Dermis blood vessel endothelial cell (primary cell): ENCODE results near the gene TMEM179. TPM values are rescaled to one million over a fixed set of nuclear protein-coding genes. Genes with fewer than 3 reads are reported as not detected.
"Not testable (repeated sequence)": the region's sequence is repeated elsewhere in the genome, so short reads cannot be mapped to it uniquely, and the experiment has no call there.

Source experiments
- DNase-seq: peaks from one replicate; pipeline ENCODE4 v3.0.0; 2010
- total RNA-seq: library from RNA; depleted of rRNA; stranded (reverse); fragments of >200 nt; gene quantifications from 2 replicates; pipeline ENCODE4 v1.2.3, GENCODE V29; 2014

Gene TMEM179
- total RNA-seq, 1 donor from 2014 or later: not detected

DNA sequence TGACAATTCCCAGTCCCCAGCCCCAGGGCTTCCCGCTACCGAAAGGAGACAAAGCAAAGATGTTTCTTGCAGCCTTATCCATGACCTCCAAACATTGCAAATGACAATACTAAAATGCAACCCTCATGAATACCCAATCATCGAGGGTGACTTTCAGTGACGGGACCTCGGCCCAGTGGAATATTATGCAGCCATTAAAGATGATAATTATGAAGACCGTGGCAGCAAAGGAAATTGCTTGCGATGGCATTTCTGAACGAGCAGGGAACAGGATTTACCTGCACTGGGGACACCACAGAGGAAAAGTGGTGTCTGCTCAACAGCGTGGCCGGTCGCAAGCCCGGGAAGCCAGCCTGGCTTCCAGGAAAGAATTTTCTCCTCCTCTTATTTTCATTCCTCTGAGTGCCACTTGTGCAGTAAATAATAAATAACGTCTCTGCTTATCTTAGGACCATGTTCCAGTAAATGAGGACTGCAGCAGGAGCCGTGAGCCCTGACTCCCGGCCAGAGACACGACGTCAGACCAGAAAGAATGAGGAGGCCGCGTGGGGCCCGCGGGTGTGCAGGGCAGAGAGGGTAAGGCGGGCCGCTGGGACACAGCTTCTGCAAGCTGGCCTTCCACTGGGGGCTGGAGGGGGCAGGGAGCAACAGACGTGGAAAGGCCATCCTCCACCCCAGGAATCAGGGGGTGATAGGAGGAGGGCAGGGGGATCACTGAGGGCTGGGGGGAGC, 18.4 kb downstream of the TMEM179 start:
- no peak for DNase-seq

DNA sequence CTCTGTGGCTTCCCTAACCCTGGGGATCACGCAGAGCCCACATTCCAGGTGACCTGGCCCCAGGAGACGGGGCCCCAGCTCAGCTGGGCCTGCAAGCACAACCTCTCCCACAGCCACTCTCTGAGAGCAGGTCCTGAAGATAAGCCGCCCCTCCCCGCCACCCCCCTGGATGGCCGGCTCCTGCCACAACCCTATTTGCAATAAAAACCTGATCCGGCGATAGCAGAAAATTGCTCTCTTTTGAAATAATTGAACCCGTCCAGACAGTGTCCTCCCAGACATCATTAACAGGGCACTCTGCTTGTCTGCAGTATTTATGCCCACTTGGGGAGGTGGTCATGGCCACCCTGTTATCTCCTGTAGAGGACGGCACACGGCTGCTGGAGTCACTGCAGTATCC, 20.0 kb downstream of the TMEM179 start:
- no peak for DNase-seq

DNA sequence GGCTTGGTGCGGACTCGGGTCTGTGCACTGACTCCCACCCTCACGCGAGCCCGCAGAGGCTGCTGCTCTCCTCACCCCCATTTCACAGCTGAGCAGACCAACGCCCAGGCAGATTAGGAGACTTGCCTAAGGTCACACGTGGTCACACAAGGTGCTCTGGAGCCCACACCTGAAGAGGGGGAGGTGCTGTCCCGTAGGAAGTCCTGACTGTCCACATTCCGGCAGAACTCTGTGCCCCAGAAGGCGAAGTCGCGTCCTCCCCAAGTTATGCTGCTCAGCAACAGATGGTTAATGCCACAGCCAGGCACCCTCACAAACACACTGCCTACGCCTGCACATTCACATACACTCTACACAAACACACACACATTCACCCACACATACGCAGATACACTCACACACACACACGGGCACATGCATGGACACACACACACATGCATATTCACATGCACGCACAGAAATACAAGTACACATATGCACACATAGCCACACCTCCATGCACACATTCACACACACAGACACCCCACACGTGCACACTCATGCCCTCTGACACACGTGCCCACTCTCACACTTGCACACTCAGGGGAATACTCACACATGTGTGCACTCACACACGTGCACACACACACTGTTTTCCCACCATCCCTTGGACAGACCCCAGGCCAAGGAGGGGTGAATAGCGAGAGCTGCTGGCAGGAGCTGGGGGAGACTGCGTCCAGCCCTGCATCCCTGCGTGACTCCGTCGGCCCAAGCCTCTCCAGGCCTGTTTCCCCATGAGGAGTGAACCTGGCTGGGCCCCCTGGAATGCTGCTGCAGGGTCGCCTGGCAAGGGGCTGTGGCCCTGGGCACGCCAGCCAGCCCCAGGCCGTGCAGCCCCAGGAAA, 20.9 kb downstream of the TMEM179 start:
- no peak for DNase-seq

DNA sequence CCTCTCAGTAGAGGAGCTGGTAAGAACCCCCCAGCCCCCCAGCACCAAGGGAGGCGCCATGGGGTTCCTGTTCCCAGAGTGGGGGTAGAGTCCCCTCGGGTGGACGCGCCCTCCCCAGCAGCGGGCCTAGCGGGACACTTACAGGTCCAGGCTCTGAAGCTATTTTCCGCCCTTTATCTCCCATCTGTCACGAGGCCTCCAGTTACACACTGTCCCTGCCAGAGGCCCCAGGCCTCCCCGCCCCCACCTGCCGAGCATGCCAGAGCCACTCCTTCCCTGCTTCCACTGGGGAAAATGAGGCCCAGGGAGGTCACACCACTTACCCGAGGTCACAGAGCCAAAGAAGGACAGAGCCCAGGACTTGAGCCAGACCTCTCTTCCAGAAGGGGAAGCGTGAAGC, 21.9 kb downstream of the TMEM179 start:
- no peak for DNase-seq

- DNase-seq: no peak
Measured at GRCh38 chr14:104582005-104582404, 22.6 kb downstream of the TMEM179 start.

- DNase-seq: no peak
Measured at GRCh38 chr14:104581521-104581920, 23.1 kb downstream of the TMEM179 start.

DNA sequence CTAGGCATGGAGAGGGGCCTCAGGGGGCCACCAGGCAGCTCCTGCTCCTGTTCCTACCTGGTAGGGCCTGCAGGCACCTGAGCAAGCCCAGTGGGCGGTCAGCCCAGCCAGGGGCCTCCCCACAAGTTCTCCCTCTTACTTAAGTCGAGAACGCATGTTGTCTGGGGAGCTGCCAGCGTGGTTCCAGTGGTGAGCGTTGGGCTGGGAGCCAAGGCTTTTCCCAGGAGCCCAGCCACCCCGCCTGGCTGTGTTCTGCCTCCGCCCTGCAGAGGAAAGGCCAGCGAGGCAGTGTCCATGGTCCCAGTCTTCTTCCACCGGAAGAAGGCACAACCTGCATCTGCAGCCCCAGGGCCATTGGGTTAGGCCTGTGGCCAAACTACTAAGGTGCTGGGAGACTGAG, 23.6 kb downstream of the TMEM179 start:
- no peak for DNase-seq

GRCh38 chr14:104579939-104580338, 24.6 kb downstream of the TMEM179 start:
- not testable (repeated sequence) for DNase-seq

- no peak for DNase-seq
Measured at GRCh38 chr14:104579507-104579906, 25.1 kb downstream of the TMEM179 start, which contains the start of gene C14orf180. TSS of gene C14orf180 (plus strand) at chr14:104579764. CDS start at chr14:104586431, 6,667 bp downstream.

DNA sequence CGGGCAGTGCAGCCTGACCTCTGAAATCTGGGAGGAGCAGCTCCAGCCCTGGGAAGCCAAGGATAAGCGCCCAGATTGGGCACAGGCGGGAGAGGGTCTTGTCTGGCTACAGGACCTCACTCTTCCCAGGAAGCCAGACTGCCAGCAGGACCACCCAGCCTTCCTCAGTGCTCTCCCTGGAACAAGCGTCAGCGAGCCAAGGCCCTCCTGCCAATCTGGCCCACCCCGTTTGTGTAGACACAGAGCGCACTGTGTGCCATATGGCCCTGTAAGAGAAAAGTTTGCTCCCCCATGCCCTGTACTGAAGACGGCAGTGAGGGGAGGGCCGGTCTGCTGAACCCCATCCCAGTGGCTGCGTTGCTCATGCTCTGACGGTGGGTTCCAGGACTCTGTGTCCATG, 26.3 kb downstream of the TMEM179 start:
- no peak for DNase-seq

DNA sequence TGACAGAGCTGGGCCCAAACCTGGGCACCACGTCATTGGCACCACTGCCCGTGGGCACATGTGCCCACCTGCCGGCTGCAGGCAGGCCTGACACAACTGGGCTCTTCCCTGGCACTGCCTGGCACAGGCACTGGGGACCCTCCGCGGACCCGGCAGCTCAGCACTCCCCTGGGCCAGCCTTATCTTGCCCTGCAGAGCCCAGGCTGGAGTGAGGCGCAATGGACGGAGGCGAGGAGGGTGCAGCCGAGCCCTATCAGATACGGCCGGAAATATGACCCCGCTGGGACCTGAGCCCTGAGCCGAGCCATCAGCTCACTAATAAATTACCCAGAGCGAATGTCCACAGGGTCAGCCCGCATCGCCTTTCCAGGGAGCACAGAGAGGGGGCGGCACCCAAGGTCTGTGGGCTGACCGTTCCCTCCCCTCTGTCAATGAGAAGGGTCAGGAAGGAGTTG, 26.7 kb downstream of the TMEM179 start:
- DNase-seq: no peak

- no peak for DNase-seq
Measured at GRCh38 chr14:104577426-104577825, 27.1 kb downstream of the TMEM179 start.

DNA sequence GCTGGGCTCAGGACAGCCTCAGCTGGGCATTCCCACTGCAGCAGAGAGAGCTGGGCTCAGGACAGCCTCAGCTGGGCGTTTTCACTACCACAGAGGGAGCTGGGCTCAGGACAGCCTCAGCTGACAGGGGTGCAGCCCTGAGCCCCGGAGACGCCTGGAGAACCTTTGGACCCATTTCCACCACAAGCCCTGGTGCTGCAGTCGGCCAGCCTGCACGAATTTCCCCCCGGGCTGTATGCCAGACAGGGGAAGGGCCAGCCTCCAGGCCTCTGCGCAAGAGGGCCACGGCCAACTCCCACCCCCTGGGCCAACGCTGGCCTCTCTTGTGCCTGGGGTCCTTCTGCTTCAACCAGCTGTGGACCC, 27.6 kb downstream of the TMEM179 start:
- no peak for DNase-seq

DNA sequence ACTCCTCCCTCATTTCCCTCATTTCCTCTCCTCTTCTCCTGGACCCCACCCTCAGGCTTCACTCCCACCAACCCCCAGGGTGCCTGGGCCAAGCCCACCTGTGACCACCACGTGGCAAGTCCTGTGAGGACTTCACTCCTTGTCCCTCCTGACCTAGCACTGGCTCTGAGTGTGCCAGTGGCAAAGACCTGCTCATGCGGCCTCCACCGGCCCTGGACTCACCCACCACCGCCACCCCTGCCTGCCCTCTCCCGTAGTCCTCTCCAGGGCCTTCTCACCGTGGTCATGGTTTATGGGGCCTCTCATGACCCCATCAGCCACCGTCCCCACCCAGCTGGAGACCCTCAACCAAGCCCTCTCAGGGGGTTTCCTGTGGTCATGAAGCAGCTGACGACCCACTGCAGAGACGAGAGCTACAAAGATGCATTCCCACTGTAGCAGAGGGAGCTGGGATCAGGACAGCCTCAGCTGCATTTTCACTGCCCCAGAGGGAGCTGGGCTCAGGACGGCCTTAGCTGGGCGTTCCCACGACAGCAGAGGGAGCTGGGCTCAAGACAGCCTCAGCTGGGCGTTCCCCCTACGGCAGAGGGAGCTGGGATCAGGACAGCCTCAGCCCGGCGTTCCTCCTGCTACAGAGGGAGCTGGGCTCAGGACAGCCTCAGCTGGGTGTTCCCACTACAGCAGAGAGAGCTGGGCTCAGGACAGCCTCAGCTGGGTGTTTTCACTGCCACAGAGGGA, 28.2 kb downstream of the TMEM179 start:
- DNase-seq: no peak

GRCh38 chr14:104574978-104575583, 29.5 kb downstream of the TMEM179 start:
- DNase-seq: no peak

DNA sequence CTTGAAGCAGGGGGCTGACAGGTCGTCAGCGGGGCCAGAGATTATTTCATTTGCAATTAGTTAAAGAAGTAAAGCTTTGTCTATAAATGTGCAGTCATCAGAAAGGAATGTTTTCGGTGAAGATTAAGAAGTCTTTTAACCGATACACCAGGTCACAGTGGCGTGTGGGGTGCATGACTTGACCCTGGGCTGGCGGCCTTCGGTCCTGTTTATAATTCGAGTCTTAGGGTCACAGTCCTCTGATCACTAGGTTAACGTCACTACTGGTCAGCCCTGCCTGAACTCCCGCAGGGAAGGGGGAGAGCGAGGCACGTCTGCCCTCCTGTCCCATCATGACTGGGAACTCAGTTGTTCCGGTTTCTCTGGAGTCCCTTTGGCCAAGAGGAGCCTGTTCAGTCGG, 30.0 kb downstream of the TMEM179 start:
- no peak for DNase-seq

GRCh38 chr14:104573930-104574329, 30.6 kb downstream of the TMEM179 start:
- no peak for DNase-seq

GRCh38 chr14:104572668-104573067, 31.9 kb downstream of the TMEM179 start:
- DNase-seq: no peak

- no peak for DNase-seq
Measured at GRCh38 chr14:104572024-104572626, 32.4 kb downstream of the TMEM179 start.

DNA sequence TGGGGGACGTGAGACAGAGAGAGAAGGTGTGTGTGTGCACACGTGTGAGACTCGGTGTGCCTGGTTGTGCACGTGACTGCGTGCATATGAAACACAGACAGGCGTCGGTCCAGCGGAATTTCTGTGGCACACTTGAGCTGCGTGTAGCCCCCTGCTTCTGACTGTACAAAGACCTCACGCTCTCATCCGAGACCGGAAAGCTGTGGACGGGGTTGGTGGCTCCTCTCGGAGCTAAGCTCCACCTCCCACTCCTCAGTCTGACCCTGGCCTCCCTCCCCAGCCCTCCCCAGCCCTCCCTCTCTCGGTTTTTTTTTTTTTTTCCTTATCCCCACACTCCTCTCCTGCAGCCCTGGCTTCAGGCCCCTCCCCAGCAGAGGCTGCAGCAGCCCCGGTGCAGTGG, 33.3 kb downstream of the TMEM179 start:
- no peak for DNase-seq

GRCh38 chr14:104569435-104569834, 35.1 kb downstream of the TMEM179 start:
- no peak for DNase-seq

GRCh38 chr14:104568620-104569019, 36.0 kb downstream of the TMEM179 start:
- no peak for DNase-seq

DNA sequence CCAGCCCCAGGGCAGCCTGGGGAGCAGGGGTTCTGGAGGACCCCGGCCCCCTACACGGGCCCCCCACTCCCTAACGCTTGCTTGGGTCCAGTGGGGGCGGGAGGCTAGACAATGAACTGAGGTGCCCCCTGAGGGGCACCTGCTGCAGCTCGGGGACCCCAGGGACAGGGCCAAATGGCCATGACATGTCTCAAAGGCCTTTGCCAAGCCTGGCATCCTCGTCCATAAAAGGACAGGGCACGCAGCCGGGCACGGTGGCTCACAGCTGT, 36.7 kb downstream of the TMEM179 start:
- no peak for DNase-seq
